ENCODE results near the gene CCDC57. TPM values are rescaled to one million over a fixed set of nuclear protein-coding genes. Genes with fewer than 3 reads are reported as not detected.

Gene CCDC57
- total RNA-seq, 4 donors from 2014 or later: 27.1 to 79.9 (median 50.9) TPM

DNA sequence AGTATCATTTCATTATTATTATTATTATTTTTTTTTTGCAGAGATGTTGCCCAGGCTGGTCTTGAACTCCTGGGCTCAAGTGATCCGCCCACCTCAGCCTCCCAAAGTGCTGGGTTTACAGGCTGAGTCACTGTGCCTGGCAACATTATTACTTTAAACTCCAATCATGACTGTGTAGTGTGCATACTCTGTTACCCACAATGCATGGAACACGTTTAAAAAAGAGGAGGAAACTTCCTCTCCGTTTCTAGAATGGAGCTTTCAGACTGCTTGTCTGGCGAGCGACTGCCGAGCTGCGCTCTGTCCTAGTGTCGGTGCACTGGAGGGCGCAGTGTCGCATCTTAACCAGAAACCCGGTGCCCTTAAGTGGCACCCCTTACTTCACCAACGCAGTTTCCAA, 92.5 kb downstream of the CCDC57 start:
- H3K27ac ChIP-seq: no peak overlapping the region
- H3K9me3 ChIP-seq: no peaks in the 10 kb centered on the region
- no peak overlapping the region for H3K4me3 ChIP-seq (replicated peaks in 1 of 3)
- DNase-seq: no peak
- 73 to 77% methylated on average over 12 of the region's 12 CpGs for WGBS, 2 donors
- H3K36me3 ChIP-seq: no peaks in the 10 kb centered on the region
- intact Hi-C loops (cut with DNase I): no loop called here
- H3K4me1 ChIP-seq: peaks cover 0 to 4% of the 10 kb centered on the region in 2 donors
- TF ChIP-seq, protein P1, sequence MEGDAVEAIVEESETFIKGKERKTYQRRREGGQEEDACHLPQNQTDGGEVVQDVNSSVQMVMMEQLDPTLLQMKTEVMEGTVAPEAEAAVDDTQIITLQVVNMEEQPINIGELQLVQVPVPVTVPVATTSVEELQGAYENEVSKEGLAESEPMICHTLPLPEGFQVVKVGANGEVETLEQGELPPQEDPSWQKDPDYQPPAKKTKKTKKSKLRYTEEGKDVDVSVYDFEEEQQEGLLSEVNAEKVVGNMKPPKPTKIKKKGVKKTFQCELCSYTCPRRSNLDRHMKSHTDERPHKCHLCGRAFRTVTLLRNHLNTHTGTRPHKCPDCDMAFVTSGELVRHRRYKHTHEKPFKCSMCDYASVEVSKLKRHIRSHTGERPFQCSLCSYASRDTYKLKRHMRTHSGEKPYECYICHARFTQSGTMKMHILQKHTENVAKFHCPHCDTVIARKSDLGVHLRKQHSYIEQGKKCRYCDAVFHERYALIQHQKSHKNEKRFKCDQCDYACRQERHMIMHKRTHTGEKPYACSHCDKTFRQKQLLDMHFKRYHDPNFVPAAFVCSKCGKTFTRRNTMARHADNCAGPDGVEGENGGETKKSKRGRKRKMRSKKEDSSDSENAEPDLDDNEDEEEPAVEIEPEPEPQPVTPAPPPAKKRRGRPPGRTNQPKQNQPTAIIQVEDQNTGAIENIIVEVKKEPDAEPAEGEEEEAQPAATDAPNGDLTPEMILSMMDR (IDR thresholded peaks at IDR 0.05): no peak
- no peaks in the 10 kb centered on the region for H3K27me3 ChIP-seq

DNA sequence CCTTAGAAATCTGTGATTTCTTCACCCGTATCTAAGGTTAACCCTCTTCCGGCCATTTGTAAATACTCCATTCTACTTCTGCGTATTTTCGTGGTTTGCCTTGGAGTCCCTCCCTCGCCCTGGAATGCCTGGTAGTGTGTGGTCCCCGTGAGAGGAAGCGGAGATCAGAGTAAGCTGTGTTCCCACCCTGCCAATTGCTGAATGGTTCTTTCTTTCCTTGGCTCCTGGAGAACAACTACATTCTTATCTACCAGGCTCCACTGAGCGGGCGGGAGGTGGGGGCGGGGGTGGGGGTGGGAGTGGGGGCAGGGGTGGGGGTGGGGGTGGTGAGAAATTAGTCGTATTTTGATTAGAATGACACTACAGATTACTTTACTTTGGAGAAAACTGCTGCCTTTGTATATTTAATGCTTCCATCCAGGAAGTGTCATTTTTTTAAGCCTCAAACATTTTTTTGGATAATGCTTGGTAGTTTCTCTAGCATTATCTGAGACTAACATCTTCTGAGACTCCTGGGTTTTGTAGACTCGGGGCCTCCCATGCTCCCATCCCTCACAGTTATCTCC, 93.7 kb downstream of the CCDC57 start:
- Histone ChIP-seq H3K4me3 (replicated peaks in 1 of 3) (no peak overlapping the region), H3K9me3 (no peaks in the 10 kb centered on the region), H3K27ac (no peak overlapping the region), H3K27me3 (no peaks in the 10 kb centered on the region), H3K36me3 (no peaks in the 10 kb centered on the region), H3K4me1 (peaks cover 0 to 4% of the 10 kb centered on the region in 2 donors)
- no peak for DNase-seq
- intact Hi-C loops (cut with DNase I): no loop called here
- TF ChIP-seq, protein P1 (IDR thresholded peaks at IDR 0.05): no peak
- TF ChIP-seq POLR2A (IDR thresholded peaks at IDR 0.05): no peak
- 65 to 76% methylated on average over 12 of the region's 12 CpGs for WGBS, 2 donors

DNA sequence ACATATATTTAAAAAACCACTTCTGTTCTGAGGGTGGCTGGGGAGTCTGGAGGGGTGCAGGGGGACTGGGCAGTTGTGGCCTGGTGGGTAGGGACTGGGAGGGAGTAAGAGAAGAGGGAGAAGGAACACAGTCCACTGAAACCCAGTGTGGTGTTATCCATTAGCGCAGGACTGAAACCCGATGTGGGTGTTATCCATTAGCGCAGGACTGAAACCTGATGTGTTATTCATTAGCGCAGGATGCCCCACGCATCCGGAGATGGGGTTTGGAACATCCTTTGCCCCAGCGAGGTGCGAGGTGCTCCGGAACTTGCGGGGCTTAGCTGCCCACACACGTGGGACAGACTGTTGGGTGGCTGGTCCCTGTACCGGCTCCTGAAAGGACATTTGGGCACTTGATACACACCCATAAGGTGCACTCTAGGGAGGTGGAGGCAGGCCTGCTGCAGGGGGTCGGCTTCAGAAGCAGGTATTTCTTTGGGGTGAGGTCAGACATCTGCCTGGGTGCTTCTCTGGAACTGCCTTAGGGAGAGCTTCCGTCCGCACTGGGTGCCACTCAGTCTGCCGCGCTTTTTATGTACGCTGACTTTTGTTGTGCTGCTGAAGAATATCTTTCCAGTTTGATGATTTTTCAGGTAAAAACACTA, 94.4 kb downstream of the CCDC57 start:
- intact Hi-C loops (cut with DNase I): no loop called here
- TF ChIP-seq, protein P1 (IDR thresholded peaks at IDR 0.05): no peak

DNA sequence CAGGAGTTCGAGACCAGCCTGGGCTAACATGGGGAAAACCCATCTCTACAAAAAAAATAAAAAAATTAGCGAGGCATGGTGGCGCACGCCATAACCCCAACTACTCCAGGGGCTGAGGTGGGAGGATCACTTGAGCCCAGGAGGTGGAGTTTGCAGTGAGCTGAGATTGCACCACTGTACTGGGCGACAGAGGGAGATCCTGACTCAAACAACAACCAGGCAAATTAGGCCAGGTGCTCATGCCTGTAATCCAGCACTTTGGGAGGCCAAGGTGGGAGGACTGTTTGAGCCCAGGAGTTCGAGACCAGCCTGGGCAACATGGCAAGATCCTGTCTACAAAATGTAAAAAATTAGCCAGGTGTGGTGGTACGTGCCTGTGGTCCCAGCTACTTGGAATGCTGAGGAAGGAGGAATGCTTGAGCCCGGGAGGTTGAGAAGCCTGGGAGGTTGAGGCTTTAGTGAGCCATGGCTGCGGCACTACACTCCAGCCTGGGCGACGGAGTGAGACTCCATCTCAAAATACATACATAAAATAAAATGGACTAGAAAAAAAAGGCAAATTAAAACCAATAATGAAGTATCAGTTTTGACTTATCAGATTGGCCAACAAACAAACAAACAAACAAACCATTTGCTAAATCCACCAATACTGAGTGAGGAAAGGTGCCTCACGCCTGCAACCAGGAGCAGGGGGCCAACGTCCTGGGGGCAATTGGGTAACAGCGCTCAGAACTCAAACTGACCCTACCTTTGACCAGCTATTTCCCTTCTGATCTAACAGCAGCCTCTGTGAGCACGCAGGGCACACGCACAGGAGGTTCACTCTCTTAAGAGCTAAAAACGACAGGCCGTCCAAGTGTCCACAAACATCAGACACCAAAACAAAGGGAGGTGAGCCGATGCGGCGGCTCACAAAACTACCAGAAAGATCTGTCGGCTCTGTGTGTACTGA, 95.2 kb downstream of the CCDC57 start:
- Histone ChIP-seq H3K4me1 (peaks cover 0 to 4% of the 10 kb centered on the region in 2 donors), H3K9me3 (no peaks in the 10 kb centered on the region), H3K27ac (no peak overlapping the region), H3K36me3 (peaks cover 0 to 3% of the 10 kb centered on the region in 2 donors), H3K27me3 (no peaks in the 10 kb centered on the region), H3K4me3 (replicated peaks in 1 of 3) (no peak overlapping the region)
- DNase-seq: no peak
- intact Hi-C loops (cut with DNase I): no loop called here
- TF ChIP-seq, protein P1 (IDR thresholded peaks at IDR 0.05): no peak
- TF ChIP-seq POLR2A (IDR thresholded peaks at IDR 0.05): no peak
- 86 to 90% methylated on average over 22 of the region's 22 CpGs for WGBS, 2 donors

More for the DNA sequence above, 94.4 kb downstream of the CCDC57 start:
- H3K4me1 ChIP-seq: peaks cover 0 to 4% of the 10 kb centered on the region in 2 donors
- H3K27me3 ChIP-seq: no peaks in the 10 kb centered on the region
- 87 to 88% methylated on average over 16 to 18 of the region's 18 CpGs for WGBS, 2 donors
- H3K27ac ChIP-seq: peak overlapping the region in 1 of 3 donors; percentile 10
- H3K9me3 ChIP-seq: no peaks in the 10 kb centered on the region
- no peak for DNase-seq
- no peak overlapping the region for H3K4me3 ChIP-seq (replicated peaks in 1 of 3)
- H3K36me3 ChIP-seq: no peaks in the 10 kb centered on the region

Data from thyroid gland (tissue), 4 donors.